Measurements from ENCODE around the gene VSIR.

DNA sequence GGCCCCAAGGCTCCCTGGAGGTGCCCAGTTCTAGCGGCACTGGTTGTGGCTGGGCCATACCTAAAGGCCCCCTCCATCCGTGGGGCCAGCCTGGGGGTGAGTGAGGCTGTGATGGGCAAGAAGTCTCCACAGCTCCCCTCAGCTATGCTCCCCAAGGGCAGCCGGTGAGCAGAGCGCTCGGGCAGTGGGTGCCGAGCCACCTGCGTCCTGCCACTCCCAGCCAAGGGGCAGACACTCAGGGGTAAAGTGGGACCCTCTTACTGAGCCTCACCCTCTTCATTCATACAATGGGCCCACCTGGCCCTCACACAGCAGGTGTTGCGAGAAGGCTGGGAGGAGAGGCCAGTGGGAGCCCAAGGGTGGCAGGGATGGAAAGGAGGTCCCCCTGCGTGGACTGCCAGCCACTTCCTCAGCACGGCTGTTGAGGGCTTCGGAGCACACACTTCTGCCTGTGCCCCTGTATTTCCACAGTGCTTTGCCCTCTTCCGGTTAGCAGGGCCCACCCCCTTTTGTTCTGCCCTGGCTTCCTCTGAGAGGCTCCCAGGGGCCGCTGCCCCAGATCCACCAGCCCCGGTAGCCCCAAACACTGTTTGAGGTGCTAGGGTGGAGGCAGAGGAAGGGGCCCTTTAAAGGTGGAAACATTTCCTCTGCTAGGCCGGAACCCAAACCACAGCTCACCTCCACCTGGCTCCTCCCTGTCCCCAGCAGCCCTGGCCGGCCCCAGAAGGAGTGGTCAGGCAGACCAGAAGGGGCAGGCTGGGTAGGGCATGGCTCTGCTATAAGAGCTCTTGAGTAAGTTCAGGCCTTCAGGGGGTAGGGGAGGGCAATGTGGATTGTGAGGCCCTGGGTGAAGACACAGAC lies 37.4 kb downstream of the VSIR start:
- TF ChIP-seq TAF1 (IDR thresholded peaks at IDR 0.05; ENCODE audit: borderline replicate concordance, insufficient read depth, low read length) (no peak), SIN3A (IDR thresholded peaks at IDR 0.05; ENCODE audit: borderline replicate concordance, insufficient read depth, low read length) (no peak), POLR2AphosphoS5 (IDR thresholded peaks at IDR 0.05; ENCODE audit: low read depth, low read length) (no peak)
- TF ChIP-seq, protein P1, sequence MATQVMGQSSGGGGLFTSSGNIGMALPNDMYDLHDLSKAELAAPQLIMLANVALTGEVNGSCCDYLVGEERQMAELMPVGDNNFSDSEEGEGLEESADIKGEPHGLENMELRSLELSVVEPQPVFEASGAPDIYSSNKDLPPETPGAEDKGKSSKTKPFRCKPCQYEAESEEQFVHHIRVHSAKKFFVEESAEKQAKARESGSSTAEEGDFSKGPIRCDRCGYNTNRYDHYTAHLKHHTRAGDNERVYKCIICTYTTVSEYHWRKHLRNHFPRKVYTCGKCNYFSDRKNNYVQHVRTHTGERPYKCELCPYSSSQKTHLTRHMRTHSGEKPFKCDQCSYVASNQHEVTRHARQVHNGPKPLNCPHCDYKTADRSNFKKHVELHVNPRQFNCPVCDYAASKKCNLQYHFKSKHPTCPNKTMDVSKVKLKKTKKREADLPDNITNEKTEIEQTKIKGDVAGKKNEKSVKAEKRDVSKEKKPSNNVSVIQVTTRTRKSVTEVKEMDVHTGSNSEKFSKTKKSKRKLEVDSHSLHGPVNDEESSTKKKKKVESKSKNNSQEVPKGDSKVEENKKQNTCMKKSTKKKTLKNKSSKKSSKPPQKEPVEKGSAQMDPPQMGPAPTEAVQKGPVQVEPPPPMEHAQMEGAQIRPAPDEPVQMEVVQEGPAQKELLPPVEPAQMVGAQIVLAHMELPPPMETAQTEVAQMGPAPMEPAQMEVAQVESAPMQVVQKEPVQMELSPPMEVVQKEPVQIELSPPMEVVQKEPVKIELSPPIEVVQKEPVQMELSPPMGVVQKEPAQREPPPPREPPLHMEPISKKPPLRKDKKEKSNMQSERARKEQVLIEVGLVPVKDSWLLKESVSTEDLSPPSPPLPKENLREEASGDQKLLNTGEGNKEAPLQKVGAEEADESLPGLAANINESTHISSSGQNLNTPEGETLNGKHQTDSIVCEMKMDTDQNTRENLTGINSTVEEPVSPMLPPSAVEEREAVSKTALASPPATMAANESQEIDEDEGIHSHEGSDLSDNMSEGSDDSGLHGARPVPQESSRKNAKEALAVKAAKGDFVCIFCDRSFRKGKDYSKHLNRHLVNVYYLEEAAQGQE (IDR thresholded peaks at IDR 0.05; ENCODE audit: insufficient read depth in 1 of 2, low read depth in 2 of 2, low read length in 2 of 2) = no peak

Measured in PFSK-1 (cell line).